Sigmoid colon (tissue), 7 donors: ENCODE measurements around the gene ZNF768. TPM values are rescaled to one million over a fixed set of nuclear protein-coding genes. Genes with fewer than 3 reads are reported as not detected.
"Not testable (repeated sequence)": the region's sequence is repeated elsewhere in the genome, so short reads cannot be mapped to it uniquely, and the experiment has no call there.

ENCODE experiments used
- DNase-seq: peaks from one replicate; pipeline ENCODE4 v3.0.0-alpha.2; 2019
- H3K27ac ChIP-seq, 4 donors: fragments of 200-600 bp; sonication (generic); one replicate each; pipeline ENCODE4 v1.5.1; 2016 to 2019; ENCODE audit warnings: mild to moderate bottlenecking in 1 of 4
- H3K27me3 ChIP-seq, 3 donors: fragments of 200-600 bp; sonication (generic); one replicate each; pipeline ENCODE4 v1.5.1; 2019; ENCODE audit warnings: mild to moderate bottlenecking in 1 of 3
- H3K36me3 ChIP-seq, 4 donors: fragments of 200-600 bp; sonication (generic); one replicate each; pipeline ENCODE4 v1.5.1; 2016 to 2019
- H3K4me1 ChIP-seq, 4 donors: fragments of 200-600 bp; sonication (generic); one replicate each; pipeline ENCODE4 v1.5.1; 2017 to 2019
- H3K4me3 ChIP-seq, 4 donors: fragments of 200-600 bp; sonication (generic); one replicate each; pipeline ENCODE4 v1.5.1; 2017 to 2019; ENCODE audit warnings: mild to moderate bottlenecking in 2 of 4, moderate library complexity in 1 of 4
- H3K9me3 ChIP-seq, 4 donors: fragments of 200-600 bp in 3 of 4; sonication (generic) in 3 of 4; one replicate each; pipeline versions ENCODE4 v1.5.1 to v1.6.1; 2013 to 2019
- EP300 ChIP-seq, 4 donors: sonication (generic); formaldehyde crosslinking; IDR thresholded peaks; one replicate each; pipeline ENCODE4 v1.6.1; 2017; ENCODE audit warnings: antibody characterized with exemption in 4 of 4
- POLR2A ChIP-seq, 2 donors: fragments of 450-650 bp; IDR thresholded peaks; one replicate each; pipeline ENCODE4 v1.6.1; 2016; ENCODE audit warnings: antibody characterized with exemption in 2 of 2, mild to moderate bottlenecking in 2 of 2, moderate library complexity in 2 of 2
- POLR2AphosphoS5 ChIP-seq, 4 donors: sonication (generic); formaldehyde crosslinking; IDR thresholded peaks; one replicate each; pipeline ENCODE4 v1.6.1; 2017; ENCODE audit warnings: antibody characterized with exemption in 4 of 4
- WGBS, 2 donors: extraction: QIAGEN DNeasy Blood & Tissue Kit; methylation state at CpG; one replicate each; pipeline ENCODE4 v1.1.7; 2013; 5-methylcytosine and 5-hydroxymethylcytosine counted together
- intact Hi-C: fragments of 100-400 bp; cut with DNase I; formaldehyde crosslinking; loops from one replicate; pipeline ENCODE4 v1.15.1; 2023
- polyA plus RNA-seq, 3 donors: library from polyadenylated mRNA; stranded (reverse); fragments of 200-250 nt; gene quantifications; one replicate each; pipeline ENCODE4 v1.2.3, GENCODE V29; 2013
- total RNA-seq, 4 donors: library from RNA; depleted of rRNA; stranded (reverse); fragments of >200 nt; gene quantifications; one replicate each; pipeline ENCODE4 v1.1.0, GENCODE V29; 2016
- TF ChIP-seq, protein P1 (sequence below), 4 experiments: fragments of 450-650 bp in 3 of 4; fragments of 200-600 bp in 1 of 4; IDR thresholded peaks; one replicate each; pipeline ENCODE4 v1.5.1; 2016 to 2019; ENCODE audit warnings: antibody characterized with exemption in 4 of 4, mild to moderate bottlenecking in 3 of 4, moderate library complexity in 2 of 4
- donor health status: healthy with polysubstance abuse.
- donor health status: Bipolar disorder and iron deficiency.
- donor health status: healthy.

ZNF768 gene
- total and polyA plus RNA-seq, 7 donors = 32.4 to 61.0 (median 48.2) TPM

DNA sequence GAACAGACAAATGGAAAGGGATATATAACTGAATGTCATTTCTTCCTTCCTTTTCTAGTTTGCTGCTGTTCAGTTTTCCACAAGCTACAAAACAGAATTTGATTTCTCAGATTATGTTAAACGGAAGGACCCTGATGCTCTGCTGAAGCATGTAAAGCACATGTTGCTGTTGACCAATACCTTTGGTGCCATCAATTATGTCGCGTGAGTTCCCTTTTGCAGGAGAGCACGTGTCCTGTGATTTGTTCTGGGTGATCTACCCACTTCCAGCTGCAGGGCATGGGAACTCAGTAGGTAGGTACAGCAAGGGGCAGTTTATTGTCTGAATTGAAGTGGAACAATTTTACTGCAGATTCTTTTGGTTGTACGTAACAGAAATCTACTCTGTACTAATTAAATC, 45.0 kb downstream of the ZNF768 start:
- Histone ChIP-seq H3K27me3 (peaks cover 0 to 4% (median 0%) of the 10 kb centered on the region in 3 donors), H3K4me1 (no peaks in the 10 kb centered on the region), H3K36me3 (no peaks in the 10 kb centered on the region), H3K9me3 (no peaks in the 10 kb centered on the region), H3K27ac (no peak overlapping the region), H3K4me3 (no peak overlapping the region)
- intact Hi-C loops = no loop called here
- TF ChIP-seq, protein P1, sequence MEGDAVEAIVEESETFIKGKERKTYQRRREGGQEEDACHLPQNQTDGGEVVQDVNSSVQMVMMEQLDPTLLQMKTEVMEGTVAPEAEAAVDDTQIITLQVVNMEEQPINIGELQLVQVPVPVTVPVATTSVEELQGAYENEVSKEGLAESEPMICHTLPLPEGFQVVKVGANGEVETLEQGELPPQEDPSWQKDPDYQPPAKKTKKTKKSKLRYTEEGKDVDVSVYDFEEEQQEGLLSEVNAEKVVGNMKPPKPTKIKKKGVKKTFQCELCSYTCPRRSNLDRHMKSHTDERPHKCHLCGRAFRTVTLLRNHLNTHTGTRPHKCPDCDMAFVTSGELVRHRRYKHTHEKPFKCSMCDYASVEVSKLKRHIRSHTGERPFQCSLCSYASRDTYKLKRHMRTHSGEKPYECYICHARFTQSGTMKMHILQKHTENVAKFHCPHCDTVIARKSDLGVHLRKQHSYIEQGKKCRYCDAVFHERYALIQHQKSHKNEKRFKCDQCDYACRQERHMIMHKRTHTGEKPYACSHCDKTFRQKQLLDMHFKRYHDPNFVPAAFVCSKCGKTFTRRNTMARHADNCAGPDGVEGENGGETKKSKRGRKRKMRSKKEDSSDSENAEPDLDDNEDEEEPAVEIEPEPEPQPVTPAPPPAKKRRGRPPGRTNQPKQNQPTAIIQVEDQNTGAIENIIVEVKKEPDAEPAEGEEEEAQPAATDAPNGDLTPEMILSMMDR (IDR thresholded peaks at IDR 0.05) = no peak
- TF ChIP-seq EP300 (IDR thresholded peaks at IDR 0.05) (no peak), POLR2A (IDR thresholded peaks at IDR 0.05) (no peak), POLR2AphosphoS5 (IDR thresholded peaks at IDR 0.05) (no peak)
- WGBS, 2 donors = 89% methylated on average over 5 of the region's 5 CpGs
- DNase-seq = no peak

DNA sequence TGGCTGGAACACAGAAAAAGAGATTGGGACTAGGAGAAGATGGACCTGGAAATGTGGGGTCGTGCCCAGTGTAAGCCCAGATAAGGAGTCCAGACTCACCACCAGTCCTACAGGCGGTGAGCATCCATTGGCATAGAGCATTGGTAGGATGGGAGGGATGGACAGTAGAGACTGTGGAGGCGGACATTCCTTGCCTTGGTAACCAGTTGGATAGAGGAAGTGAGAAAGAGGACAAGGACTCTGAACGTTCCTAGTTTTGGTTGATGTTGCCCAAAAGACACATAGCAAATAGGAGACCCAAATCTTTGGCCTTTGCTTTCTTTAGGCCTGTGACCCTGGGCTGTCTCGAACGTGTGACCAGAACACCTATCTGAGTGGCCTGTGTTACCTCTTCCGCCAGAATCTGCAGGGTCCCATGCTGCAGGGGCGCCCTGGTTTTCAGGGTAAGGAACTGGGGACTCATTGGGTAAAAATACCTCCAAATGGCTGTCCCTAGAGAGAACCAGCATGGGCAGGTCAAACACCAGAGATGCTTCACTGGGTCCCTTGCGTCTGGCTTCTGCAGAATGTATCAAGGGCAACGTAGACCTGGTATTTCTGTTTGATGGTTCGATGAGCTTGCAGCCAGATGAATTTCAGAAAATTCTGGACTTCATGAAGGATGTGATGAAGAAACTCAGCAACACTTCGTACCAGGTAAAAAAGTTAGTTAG, 47.4 kb downstream of the ZNF768 start:
- H3K36me3 ChIP-seq = no peaks in the 10 kb centered on the region
- no peak overlapping the region for H3K4me3 ChIP-seq
- H3K4me1 ChIP-seq = no peaks in the 10 kb centered on the region
- WGBS, 2 donors = 88 to 93% methylated on average over 12 of the region's 12 CpGs
- TF ChIP-seq, protein P1 (IDR thresholded peaks at IDR 0.05) = no peak
- TF ChIP-seq POLR2AphosphoS5 (IDR thresholded peaks at IDR 0.05) (no peak), EP300 (IDR thresholded peaks at IDR 0.05) (no peak), POLR2A (IDR thresholded peaks at IDR 0.05) (no peak)
- no peaks in the 10 kb centered on the region for H3K9me3 ChIP-seq
- H3K27me3 ChIP-seq = peaks cover 0 to 20% (median 7%) of the 10 kb centered on the region in 3 donors
- no peak overlapping the region for H3K27ac ChIP-seq
- intact Hi-C loops = no loop called here
- DNase-seq = no peak

- 90 to 93% methylated on average over 3 of the region's 3 CpGs for whole genome bisulfite sequencing, 2 donors
- H3K36me3 ChIP-seq, H3K9me3 ChIP-seq, DNase-seq, intact Hi-C loops, H3K4me3 ChIP-seq, H3K27ac ChIP-seq, H3K4me1 ChIP-seq: not testable (repeated sequence)
- H3K27me3 ChIP-seq = peaks cover 0 to 32% (median 14%) of the 10 kb centered on the region in 3 donors
Observed at GRCh38 chr16:30477773-30478172, 48.6 kb downstream of the ZNF768 start.

DNA sequence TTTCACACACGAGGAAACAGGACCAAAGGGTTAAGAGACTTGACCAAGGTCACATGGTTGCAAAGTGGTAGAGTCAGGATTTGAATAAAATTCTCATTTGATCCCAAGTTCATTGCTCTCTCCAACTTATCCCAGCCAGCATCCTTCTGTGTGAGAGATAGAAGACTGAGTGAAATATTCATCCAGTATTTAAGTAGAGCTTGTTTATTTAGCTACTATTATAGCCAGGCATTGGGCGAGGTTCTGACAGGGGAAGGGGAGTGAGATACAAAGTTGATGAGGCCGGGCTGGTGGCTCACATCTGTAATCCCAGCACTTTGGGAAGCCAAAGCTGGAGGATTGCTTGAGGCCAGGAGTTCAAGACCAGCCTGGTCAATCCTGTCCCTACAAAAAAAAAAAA, 49.4 kb downstream of the ZNF768 start:
- intact Hi-C loops = no loop called here
- H3K36me3 ChIP-seq = no peaks in the 10 kb centered on the region
- no peak overlapping the region for H3K4me3 ChIP-seq
- no peak overlapping the region for H3K27ac ChIP-seq
- TF ChIP-seq, protein P1 (IDR thresholded peaks at IDR 0.05) = no peak
- no peak for TF ChIP-seq POLR2AphosphoS5 (IDR thresholded peaks at IDR 0.05)
- no peak for TF ChIP-seq POLR2A (IDR thresholded peaks at IDR 0.05)
- no peak for TF ChIP-seq EP300 (IDR thresholded peaks at IDR 0.05)
- H3K4me1 ChIP-seq = no peaks in the 10 kb centered on the region
- H3K9me3 ChIP-seq = no peaks in the 10 kb centered on the region
- DNase-seq = no peak
- WGBS, 2 donors = 57 to 71% methylated on average over 3 of the region's 3 CpGs
- peaks cover 0 to 39% (median 18%) of the 10 kb centered on the region in 3 donors for H3K27me3 ChIP-seq

- no peaks in the 10 kb centered on the region for H3K4me1 ChIP-seq
- intact Hi-C loops = no loop called here
- no peak for DNase-seq
- H3K9me3 ChIP-seq = no peaks in the 10 kb centered on the region
- no peak overlapping the region for H3K27ac ChIP-seq
- no peak overlapping the region for H3K4me3 ChIP-seq
- peaks cover 0 to 39% (median 18%) of the 10 kb centered on the region in 3 donors for H3K27me3 ChIP-seq
- no peaks in the 10 kb centered on the region for H3K36me3 ChIP-seq
- TF ChIP-seq EP300 (IDR thresholded peaks at IDR 0.05) = no peak
- TF ChIP-seq POLR2A (IDR thresholded peaks at IDR 0.05) = no peak
- no peak for TF ChIP-seq POLR2AphosphoS5 (IDR thresholded peaks at IDR 0.05)
- TF ChIP-seq, protein P1 (IDR thresholded peaks at IDR 0.05) = no peak
- 84 to 87% methylated on average over 7 of the region's 7 CpGs for WGBS, 2 donors
Observed at GRCh38 chr16:30474684-30475083, 51.7 kb downstream of the ZNF768 start.
